OCI-LY7 (cell line): ENCODE data around the gene GPR84.

Experiments
- EZH2phosphoT487 ChIP-seq: fragments of 200-600 bp; sonication (generic); IDR thresholded peaks from 2 replicates; pipeline ENCODE4 v1.6.1; 2018; ENCODE audit warnings: low read depth, borderline replicate concordance, mild to moderate bottlenecking, mixed run types, antibody characterized with exemption, low read length, moderate library complexity, mixed read lengths
- TF ChIP-seq, protein P1 (sequence below): fragments of 200-600 bp; sonication (generic); conservative IDR thresholded peaks from 2 replicates; pipeline ENCODE4 v1.5.1; 2014; ENCODE audit warnings: mild to moderate bottlenecking, antibody characterized with exemption, low read length, moderate library complexity, mixed read lengths

DNA sequence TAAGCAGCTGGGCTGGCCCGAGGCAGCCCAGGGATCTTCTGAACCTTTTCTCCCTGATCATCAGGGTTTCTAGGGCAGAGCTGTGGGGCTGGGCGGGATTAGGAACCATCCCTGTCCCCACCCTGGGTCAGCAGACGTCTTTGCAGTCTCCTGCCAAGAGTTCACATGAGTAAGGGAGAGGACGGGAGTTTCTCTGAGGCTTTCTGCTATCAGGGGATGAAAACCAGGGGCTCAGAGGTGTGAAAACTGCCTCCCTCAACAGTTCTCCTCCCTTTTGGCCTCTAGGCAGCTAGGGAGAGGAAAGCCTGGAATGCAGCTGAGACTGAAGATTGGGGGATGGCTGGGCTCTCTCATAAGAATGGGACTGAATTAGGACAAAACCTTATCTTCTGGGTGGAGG is 12.3 kb upstream of the GPR84 start:
- TF ChIP-seq, protein P1, sequence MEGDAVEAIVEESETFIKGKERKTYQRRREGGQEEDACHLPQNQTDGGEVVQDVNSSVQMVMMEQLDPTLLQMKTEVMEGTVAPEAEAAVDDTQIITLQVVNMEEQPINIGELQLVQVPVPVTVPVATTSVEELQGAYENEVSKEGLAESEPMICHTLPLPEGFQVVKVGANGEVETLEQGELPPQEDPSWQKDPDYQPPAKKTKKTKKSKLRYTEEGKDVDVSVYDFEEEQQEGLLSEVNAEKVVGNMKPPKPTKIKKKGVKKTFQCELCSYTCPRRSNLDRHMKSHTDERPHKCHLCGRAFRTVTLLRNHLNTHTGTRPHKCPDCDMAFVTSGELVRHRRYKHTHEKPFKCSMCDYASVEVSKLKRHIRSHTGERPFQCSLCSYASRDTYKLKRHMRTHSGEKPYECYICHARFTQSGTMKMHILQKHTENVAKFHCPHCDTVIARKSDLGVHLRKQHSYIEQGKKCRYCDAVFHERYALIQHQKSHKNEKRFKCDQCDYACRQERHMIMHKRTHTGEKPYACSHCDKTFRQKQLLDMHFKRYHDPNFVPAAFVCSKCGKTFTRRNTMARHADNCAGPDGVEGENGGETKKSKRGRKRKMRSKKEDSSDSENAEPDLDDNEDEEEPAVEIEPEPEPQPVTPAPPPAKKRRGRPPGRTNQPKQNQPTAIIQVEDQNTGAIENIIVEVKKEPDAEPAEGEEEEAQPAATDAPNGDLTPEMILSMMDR, result no peak
- TF ChIP-seq EZH2phosphoT487, result no peak
